ENCODE measurements around the gene FBXL19.

- no peak for TF ChIP-seq E4F1 (CRISPR knock-in tag; IDR thresholded peaks at IDR 0.05; ENCODE audit: borderline replicate concordance)
- TF ChIP-seq ZNF444 (CRISPR knock-in tag; IDR thresholded peaks at IDR 0.05), result no peak
- TF ChIP-seq ZBTB8A (IDR thresholded peaks at IDR 0.05; ENCODE audit: partially characterized antibody), result no peak
- TF ChIP-seq ZFP36 (IDR thresholded peaks at IDR 0.05; ENCODE audit: low read depth, low read length, partially characterized antibody), result no peak
- no peak for TF ChIP-seq CREM (IDR thresholded peaks at IDR 0.05; ENCODE audit: low read depth)
- TF ChIP-seq NCOA2 (IDR thresholded peaks at IDR 0.05; ENCODE audit: partially characterized antibody in 2 of 2), result no peak
- no peak for TF ChIP-seq FOXP1 (CRISPR knock-in tag; IDR thresholded peaks at IDR 0.05)
- no peak for TF ChIP-seq HMG20A (CRISPR knock-in tag; conservative IDR thresholded peaks at IDR 0.05)
- TF ChIP-seq SMC3 (conservative IDR thresholded peaks at IDR 0.05; ENCODE audit: insufficient read depth, low read depth, low read length), result no peak
Measured at GRCh38 chr16:30954993-30955392, 31.6 kb downstream of the FBXL19 start.

Data from K562 (cell line).